Calu3 (cell line): ENCODE measurements around the gene ASB1. TPM values are rescaled to one million over a fixed set of nuclear protein-coding genes. Genes with fewer than 3 reads are reported as not detected.

ENCODE experiments used
- BruUV-seq: library from RNA; stranded (reverse); fragments of 400-500 nt; replicated peaks from 2 replicates; lab custom pipeline; 2021; lab: Mats Ljungman, UMichigan
- CTCF ChIA-PET: fragments of 300-600 bp; sonication (Branson Sonifier 250); formaldehyde crosslinking; loops from one replicate; lab custom pipeline; 2022; ENCODE audit warnings: antibody characterized with exemption; lab: Charles Lee
- DNase-seq: peaks from one replicate; pipeline ENCODE4 v3.0.0; 2022
- H3K27ac Mint-ChIP-seq: one replicate; pipeline ENCODE4 v1.8.0; 2022; ENCODE audit warnings: mixed read lengths; ENCODE audit not compliant: unreplicated experiment
- H3K27me3 Mint-ChIP-seq: one replicate; pipeline ENCODE4 v1.8.0; 2022; ENCODE audit warnings: mixed read lengths; ENCODE audit not compliant: unreplicated experiment
- H3K36me3 Mint-ChIP-seq: one replicate; pipeline ENCODE4 v1.8.0; 2022; ENCODE audit warnings: mild to moderate bottlenecking, moderate library complexity, mixed read lengths; ENCODE audit not compliant: insufficient read depth, unreplicated experiment
- H3K4me1 Mint-ChIP-seq: one replicate; pipeline ENCODE4 v1.8.0; 2022; ENCODE audit warnings: mild to moderate bottlenecking, low read depth, mixed read lengths; ENCODE audit not compliant: unreplicated experiment
- H3K4me3 Mint-ChIP-seq: one replicate; pipeline ENCODE4 v1.8.0; 2022; ENCODE audit warnings: mild to moderate bottlenecking, low read depth, moderate library complexity, mixed read lengths; ENCODE audit not compliant: unreplicated experiment
- H3K9me3 Mint-ChIP-seq: one replicate; pipeline ENCODE4 v1.8.0; 2022; ENCODE audit warnings: low read depth, mixed read lengths; ENCODE audit not compliant: unreplicated experiment
- intact Hi-C: fragments of 100-400 bp; cut with micrococcal nuclease; formaldehyde crosslinking; loops from one replicate; pipeline ENCODE4 v1.10.0; 2022; ENCODE audit not compliant: unreplicated experiment
- total RNA-seq: library from RNA; stranded (reverse); gene quantifications from 2 replicates; pipeline ENCODE4 v1.2.3, GENCODE V29; 2022
- TF ChIP-seq, protein P1 (sequence below): fragments of 200-600 bp; IDR thresholded peaks from one replicate; pipeline ENCODE4 v1.8.0; 2022; ENCODE audit warnings: antibody characterized with exemption; ENCODE audit not compliant: unreplicated experiment

The ASB1 gene
- total RNA-seq, 1 experiment from 2014 or later, result 71.6 TPM

DNA sequence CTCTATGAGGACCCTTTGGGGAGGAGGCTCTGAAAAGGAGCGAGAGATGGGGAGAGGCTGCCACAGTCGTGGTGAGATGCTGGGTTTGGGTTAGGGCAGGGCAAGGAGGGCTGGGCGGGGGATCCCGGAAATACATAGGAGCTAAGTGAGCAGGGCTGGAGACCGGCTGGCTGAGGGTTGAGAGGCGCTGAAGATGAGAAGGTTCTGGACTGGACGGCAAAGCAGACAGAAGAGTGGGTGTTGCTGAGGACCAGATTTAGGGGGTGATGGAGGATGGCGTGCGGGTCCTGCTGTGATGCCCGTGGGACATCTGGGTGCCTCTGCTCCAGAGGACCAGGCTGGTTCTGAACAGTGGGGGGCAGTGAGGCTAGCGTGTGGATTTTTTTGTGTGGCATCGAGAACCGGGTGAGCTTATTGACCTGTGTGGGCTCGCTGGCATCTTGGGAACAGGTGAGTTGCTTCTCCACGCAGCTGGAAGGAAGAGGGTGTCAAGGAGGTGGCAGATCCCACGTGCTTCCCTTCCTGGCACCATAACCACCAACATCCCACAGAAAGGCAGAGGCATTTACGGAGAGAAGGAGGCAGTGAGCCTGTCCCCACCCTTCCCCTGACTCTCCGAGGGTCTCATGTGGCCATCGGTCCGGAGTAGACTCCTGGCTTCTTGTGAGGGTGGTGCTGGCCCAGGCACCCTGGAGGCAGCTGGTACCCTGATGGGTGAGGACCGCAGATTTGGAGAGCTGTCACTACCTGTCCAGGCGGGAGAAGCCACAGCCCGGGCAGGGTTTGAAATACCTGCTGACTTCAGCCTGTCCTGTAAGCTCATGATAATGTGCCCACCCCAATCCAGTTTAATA lies 70.3 kb downstream of the ASB1 start:
- Mint-ChIP-seq H3K27me3 (no peaks in the 10 kb centered on the region), H3K27ac (no peak overlapping the region), H3K4me3 (no peak overlapping the region), H3K9me3 (no peaks in the 10 kb centered on the region), H3K36me3 (peaks cover 3% of the 10 kb centered on the region), H3K4me1 (no peaks in the 10 kb centered on the region)
- CTCF ChIA-PET, result interaction anchor here (0.6 kb wide), 1 partner anchor 16 kb away, joined by 5 read pairs; no protein-coding TSS in a partner anchor
- no peak for DNase-seq
- BruUV-seq, result no TSS peak
- intact Hi-C loops, result no loop called here
- TF ChIP-seq, protein P1, sequence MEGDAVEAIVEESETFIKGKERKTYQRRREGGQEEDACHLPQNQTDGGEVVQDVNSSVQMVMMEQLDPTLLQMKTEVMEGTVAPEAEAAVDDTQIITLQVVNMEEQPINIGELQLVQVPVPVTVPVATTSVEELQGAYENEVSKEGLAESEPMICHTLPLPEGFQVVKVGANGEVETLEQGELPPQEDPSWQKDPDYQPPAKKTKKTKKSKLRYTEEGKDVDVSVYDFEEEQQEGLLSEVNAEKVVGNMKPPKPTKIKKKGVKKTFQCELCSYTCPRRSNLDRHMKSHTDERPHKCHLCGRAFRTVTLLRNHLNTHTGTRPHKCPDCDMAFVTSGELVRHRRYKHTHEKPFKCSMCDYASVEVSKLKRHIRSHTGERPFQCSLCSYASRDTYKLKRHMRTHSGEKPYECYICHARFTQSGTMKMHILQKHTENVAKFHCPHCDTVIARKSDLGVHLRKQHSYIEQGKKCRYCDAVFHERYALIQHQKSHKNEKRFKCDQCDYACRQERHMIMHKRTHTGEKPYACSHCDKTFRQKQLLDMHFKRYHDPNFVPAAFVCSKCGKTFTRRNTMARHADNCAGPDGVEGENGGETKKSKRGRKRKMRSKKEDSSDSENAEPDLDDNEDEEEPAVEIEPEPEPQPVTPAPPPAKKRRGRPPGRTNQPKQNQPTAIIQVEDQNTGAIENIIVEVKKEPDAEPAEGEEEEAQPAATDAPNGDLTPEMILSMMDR, result no peak

DNA sequence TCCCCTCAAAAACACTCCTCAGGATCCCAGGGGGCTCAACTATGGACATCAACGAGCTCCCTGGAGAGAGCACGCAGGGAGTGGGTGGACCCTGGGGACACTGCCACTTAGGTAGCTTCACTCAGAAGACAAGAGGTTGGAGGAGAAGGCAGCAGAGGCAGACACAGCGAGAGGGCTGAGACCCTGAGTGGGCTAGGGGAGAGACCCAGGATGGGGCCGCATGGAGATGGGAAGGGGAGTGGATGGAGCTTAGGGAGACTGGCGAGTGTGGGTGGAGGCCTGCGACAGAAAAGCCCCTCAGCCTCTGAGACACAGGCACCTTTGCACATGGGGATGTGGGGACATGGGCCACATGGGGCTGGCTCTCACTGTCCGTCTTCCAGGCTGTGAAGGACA lies 70.9 kb downstream of the ASB1 start:
- TF ChIP-seq, protein P1, result no peak
- no peaks in the 10 kb centered on the region for H3K27me3 Mint-ChIP-seq
- no peak overlapping the region for H3K4me3 Mint-ChIP-seq
- H3K36me3 Mint-ChIP-seq, result peaks cover 3% of the 10 kb centered on the region
- intact Hi-C loops, result no loop called here
- BruUV-seq, result no TSS peak
- CTCF ChIA-PET, result interaction anchor here (0.6 kb wide), 1 partner anchor 16 kb away, joined by 5 read pairs; no protein-coding TSS in a partner anchor
- H3K4me1 Mint-ChIP-seq, result no peaks in the 10 kb centered on the region
- H3K9me3 Mint-ChIP-seq, result no peaks in the 10 kb centered on the region
- no peak overlapping the region for H3K27ac Mint-ChIP-seq
- DNase-seq, result no peak

DNA sequence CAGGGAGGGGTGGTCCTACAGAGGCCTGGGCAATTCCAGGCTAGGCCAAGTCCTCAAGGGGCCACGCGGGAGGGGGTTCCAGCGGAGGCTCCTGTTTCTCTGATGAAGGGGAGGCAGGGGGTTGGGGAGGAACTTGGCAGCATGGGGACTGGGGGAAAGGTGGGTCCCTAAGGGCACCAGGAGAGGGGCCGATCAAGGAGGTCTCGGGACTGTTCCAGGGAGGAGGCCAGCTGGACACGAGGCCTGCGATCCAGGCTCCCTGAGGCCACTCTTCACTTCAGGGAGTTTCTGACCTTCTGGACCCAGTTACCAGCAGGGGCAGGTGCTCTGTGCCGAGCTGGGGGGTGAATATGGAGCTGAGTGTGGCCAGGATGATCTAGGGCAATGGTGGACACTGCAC lies 71.5 kb downstream of the ASB1 start:
- no peak for DNase-seq
- no peaks in the 10 kb centered on the region for H3K4me1 Mint-ChIP-seq
- TF ChIP-seq, protein P1, result no peak
- H3K9me3 Mint-ChIP-seq, result no peaks in the 10 kb centered on the region
- no peak overlapping the region for H3K4me3 Mint-ChIP-seq
- no peaks in the 10 kb centered on the region for H3K27me3 Mint-ChIP-seq
- H3K36me3 Mint-ChIP-seq, result peaks cover 3% of the 10 kb centered on the region
- intact Hi-C loops, result no loop called here
- CTCF ChIA-PET, result no interaction called here
- no TSS peak for BruUV-seq
- H3K27ac Mint-ChIP-seq, result no peak overlapping the region

DNA sequence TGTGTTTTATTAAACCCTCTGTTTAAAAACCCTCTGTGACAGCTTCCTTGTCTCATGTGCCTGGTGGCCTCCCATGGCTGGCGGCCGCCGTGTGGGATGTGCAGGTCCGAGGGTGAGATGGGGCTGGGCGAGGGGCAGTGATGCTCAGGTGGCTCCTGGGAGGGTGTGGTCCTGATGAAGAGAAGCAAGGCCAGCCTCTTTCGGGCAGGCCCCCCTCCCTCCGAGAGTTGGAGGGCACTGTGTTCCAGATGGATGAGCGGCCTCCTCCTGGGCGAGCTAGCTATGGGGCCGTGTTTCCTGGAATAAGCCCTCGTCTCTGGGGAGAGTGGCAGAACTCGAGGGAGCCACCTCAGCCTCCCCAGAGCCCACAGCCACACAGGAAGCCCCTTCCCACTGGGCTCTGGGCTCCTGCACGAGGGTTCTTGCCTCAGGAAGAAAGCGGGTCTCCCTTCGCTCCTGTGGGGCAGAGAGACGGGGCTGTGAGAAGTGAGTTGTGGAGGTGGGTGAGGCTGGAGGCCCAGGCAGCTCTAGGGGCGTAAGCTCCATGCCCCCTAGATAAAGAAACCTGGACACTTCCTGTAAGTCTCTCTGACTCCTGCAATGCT lies 72.1 kb downstream of the ASB1 start:
- CTCF ChIA-PET, result no interaction called here
- Mint-ChIP-seq H3K4me1 (no peaks in the 10 kb centered on the region), H3K36me3 (peaks cover 3% of the 10 kb centered on the region), H3K27ac (no peak overlapping the region), H3K9me3 (no peaks in the 10 kb centered on the region), H3K4me3 (no peak overlapping the region), H3K27me3 (no peaks in the 10 kb centered on the region)
- DNase-seq, result no peak
- TF ChIP-seq, protein P1, result no peak
- intact Hi-C loops, result no loop called here
- BruUV-seq, result no TSS peak
